Hepatocyte (in vitro differentiated cells): Measurements from ENCODE around the gene DNAJC5. TPM values are rescaled to one million over a fixed set of nuclear protein-coding genes. Genes with fewer than 3 reads are reported as not detected.

ENCODE experiments used
- DNase-seq: peaks from one replicate; pipeline ENCODE4 v3.0.0-alpha.2; 2016; ENCODE audit warnings: low spot score
- H2AFZ ChIP-seq: fragments of 200-600 bp; sonication (generic); 2 replicates; pipeline ENCODE4 v1.6.0; 2016; ENCODE audit warnings: antibody characterized with exemption, mild to moderate bottlenecking
- H3K27ac ChIP-seq: fragments of 200-600 bp; sonication (generic); 2 replicates; pipeline ENCODE4 v1.5.1; 2016; ENCODE audit warnings: mild to moderate bottlenecking
- H3K27me3 ChIP-seq: fragments of 200-600 bp; sonication (generic); 2 replicates; pipeline ENCODE4 v1.6.1; 2016
- H3K36me3 ChIP-seq: fragments of 200-600 bp; sonication (generic); replicated peaks from 2 replicates; pipeline ENCODE4 v1.5.1; 2016; ENCODE audit warnings: low read depth; ENCODE audit not compliant: insufficient read depth
- H3K4me1 ChIP-seq: fragments of 200-600 bp; sonication (generic); 2 replicates; pipeline ENCODE4 v1.5.1; 2016; ENCODE audit warnings: mild to moderate bottlenecking, moderate library complexity; ENCODE audit not compliant: insufficient read depth
- H3K4me2 ChIP-seq: fragments of 200-600 bp; sonication (generic); 2 replicates; pipeline ENCODE4 v1.6.0; 2016
- H3K4me3 ChIP-seq: fragments of 200-600 bp; sonication (generic); 2 replicates; pipeline ENCODE4 v1.5.1; 2016; ENCODE audit warnings: mild to moderate bottlenecking
- H3K79me2 ChIP-seq: fragments of 200-600 bp; sonication (generic); 2 replicates; pipeline ENCODE4 v1.6.0; 2017; ENCODE audit warnings: mild to moderate bottlenecking
- H3K9me2 ChIP-seq: fragments of 200-600 bp; sonication (generic); replicated peaks from 2 replicates; pipeline ENCODE4 v1.6.0; 2017; ENCODE audit warnings: mild to moderate bottlenecking; ENCODE audit not compliant: insufficient read depth
- H3K9me3 ChIP-seq: fragments of 200-600 bp; sonication (generic); 2 replicates; pipeline ENCODE4 v1.5.1; 2016; ENCODE audit warnings: low read depth, mild to moderate bottlenecking
- H4K20me1 ChIP-seq: fragments of 200-600 bp; sonication (generic); 2 replicates; pipeline ENCODE4 v1.6.0; 2016; ENCODE audit warnings: mild to moderate bottlenecking; ENCODE audit not compliant: insufficient read depth, poor library complexity, severe bottlenecking
- CTCF ChIP-seq: fragments of 200-600 bp; sonication (generic); IDR thresholded peaks from 2 replicates; pipeline ENCODE4 v1.5.1; 2016; ENCODE audit warnings: antibody characterized with exemption, mild to moderate bottlenecking; ENCODE audit not compliant: poor library complexity
- EZH2 ChIP-seq: fragments of 200-600 bp; sonication (generic); IDR thresholded peaks from 2 replicates; pipeline ENCODE4 v1.6.1; 2016; ENCODE audit warnings: antibody characterized with exemption, mild to moderate bottlenecking, borderline replicate concordance
- EZH2phosphoT487 ChIP-seq: fragments of 200-600 bp; sonication (generic); IDR thresholded peaks from one replicate; pipeline ENCODE4 v1.6.1; 2018; ENCODE audit warnings: antibody characterized with exemption, mild to moderate bottlenecking, low read depth, moderate library complexity; ENCODE audit not compliant: unreplicated experiment, severe bottlenecking
- WGBS: methylation state at CpG from one replicate; pipeline ENCODE4 v1.1.6; 2016; ENCODE audit warnings: low lambda C conversion rate; ENCODE audit errors: missing lambda C conversion rate; 5-methylcytosine and 5-hydroxymethylcytosine counted together
- polyA plus RNA-seq: library from polyadenylated mRNA; unstranded; fragments of >200 nt; fragmentation: Nextera tagmentation; extraction: Ambion mirVana; gene quantifications from 2 replicates; pipeline ENCODE4 v1.2.1, GENCODE V29; 2016
- total RNA-seq: library from RNA; depleted of rRNA; stranded (reverse); fragments of >200 nt; gene quantifications from 2 replicates; pipeline ENCODE4 v1.2.3, GENCODE V29; 2014

The DNAJC5 gene
- total and polyA plus RNA-seq, 2 experiments from 2014 or later, result 10.2 to 39.6 TPM

DNA sequence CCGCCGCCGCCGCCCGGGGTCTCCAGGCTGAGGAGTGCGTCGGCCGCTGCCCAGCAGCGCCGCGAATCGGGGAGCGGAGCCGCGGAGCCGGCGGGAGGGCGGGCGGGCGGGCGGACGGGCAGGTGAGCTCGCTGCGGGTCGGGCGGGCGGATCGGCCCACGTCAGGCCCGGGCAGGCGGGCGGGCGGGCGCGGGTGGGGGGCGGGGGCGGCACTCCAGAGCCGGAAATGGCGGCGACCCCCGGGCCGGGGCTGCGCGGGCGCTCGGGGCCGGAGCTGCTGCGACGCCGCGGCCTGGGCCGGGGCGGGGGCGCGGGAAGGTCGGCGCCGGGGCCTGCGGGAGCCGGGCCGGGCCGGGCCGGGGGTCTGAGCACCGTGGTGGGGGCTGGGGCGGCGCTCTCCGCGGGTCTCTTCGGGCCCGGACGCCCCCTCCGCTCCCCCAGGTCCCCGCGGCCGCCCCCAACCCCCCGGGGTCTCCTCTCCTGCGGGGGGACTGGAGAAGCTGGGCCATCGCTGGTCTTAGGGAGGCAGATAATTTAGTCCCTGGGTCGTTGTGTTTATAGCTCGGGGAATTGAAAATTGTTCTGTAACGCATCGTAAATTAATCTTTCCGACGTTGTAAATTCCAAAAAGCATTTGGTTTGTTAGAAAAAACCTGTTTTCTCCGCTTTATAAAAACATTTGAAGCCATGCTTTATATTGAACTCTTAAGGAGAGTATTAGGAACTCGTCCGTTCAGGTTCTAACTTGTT, 451 bp downstream of the DNAJC5 start:
- H3K4me3 ChIP-seq, result peak overlapping the region; percentile 37
- H4K20me1 ChIP-seq, result peaks cover 47% of the 10 kb centered on the region
- no peaks in the 10 kb centered on the region for H3K36me3 ChIP-seq
- peaks cover 48% of the 10 kb centered on the region for H3K79me2 ChIP-seq
- H3K9me3 ChIP-seq, result no peaks in the 10 kb centered on the region
- peak overlapping the region; percentile 86 for H3K27ac ChIP-seq
- TF ChIP-seq EZH2phosphoT487 (no peak), CTCF (no peak), EZH2 (no peak)
- no peak for DNase-seq
- no peaks in the 10 kb centered on the region for H3K27me3 ChIP-seq
- no peak overlapping the region for H2AFZ ChIP-seq
- H3K4me2 ChIP-seq, result peak overlapping the region; percentile 79
- WGBS, result 2% methylated on average over 17 of the region's 87 CpGs
- H3K9me2 ChIP-seq, result no peaks in the 10 kb centered on the region
- peaks cover 14% of the 10 kb centered on the region for H3K4me1 ChIP-seq

DNA sequence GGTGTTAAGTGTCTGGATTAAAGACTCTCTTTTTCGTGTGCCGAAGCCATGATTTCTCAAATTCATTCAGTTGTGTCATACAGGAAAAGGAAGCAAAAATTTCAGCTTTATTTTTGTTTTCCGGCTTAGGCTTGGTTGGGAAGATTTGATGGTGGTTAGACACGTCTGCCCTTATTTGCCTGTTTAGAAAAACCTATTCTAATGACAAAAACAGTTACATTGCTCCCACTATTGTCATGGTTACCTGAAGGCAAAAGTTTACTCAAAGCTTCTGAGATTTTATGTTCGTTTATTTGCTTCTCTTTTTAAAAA, 982 bp downstream of the DNAJC5 start:
- no peak overlapping the region for H2AFZ ChIP-seq
- peaks cover 53% of the 10 kb centered on the region for H4K20me1 ChIP-seq
- peak overlapping the region; percentile 86 for H3K27ac ChIP-seq
- peak overlapping the region; percentile 79 for H3K4me2 ChIP-seq
- peak overlapping the region; percentile 37 for H3K4me3 ChIP-seq
- no peaks in the 10 kb centered on the region for H3K36me3 ChIP-seq
- peaks cover 14% of the 10 kb centered on the region for H3K4me1 ChIP-seq
- peaks cover 54% of the 10 kb centered on the region for H3K79me2 ChIP-seq
- no peak for DNase-seq
- no peaks in the 10 kb centered on the region for H3K9me3 ChIP-seq
- TF ChIP-seq CTCF (no peak), EZH2 (no peak), EZH2phosphoT487 (no peak)
- H3K27me3 ChIP-seq, result no peaks in the 10 kb centered on the region
- whole genome bisulfite sequencing, result 7% methylated on average over 5 of the region's 5 CpGs
- no peaks in the 10 kb centered on the region for H3K9me2 ChIP-seq

DNA sequence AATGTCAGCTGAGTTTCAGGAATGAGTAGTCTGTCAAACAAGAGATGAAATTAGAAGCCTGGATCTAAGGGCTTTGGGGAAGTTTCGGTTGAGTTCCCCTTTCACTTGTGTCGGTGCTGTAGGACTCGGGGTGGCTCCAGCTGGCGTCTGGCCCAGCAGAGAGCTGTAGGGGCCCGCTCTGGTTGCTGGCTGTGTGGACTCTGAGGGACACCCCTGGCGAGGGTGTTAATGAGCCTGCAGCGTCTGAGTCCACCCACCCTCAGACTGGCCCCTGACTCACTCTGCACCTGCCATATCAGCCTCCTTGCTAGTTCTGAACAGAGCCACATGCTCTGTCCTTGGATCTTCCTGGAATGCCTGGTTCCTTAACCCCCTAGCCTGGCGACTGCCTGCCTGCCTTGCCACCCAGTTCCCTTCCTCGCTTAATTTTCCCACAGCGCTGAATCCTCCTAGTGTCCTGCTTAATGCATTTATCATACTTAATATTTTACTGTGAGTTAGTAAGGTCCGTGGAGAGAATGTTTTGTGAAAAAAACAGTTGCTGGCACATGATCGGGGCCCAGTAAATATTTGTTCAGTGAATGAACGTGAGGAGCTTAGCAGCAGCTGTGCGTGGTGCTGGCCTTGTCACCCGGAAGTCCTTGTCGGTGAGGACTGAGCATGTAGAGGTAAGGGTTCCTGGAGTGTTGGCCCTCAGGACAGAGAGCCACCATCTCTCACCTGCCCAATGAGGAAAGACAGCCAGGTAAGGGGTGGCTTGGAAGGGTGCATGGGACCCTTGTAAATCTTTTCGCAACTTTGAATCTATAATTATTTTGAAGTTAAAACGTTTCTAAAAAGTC, 1.6 kb downstream of the DNAJC5 start:
- Histone ChIP-seq H2AFZ (no peak overlapping the region), H3K79me2 (peaks cover 59% of the 10 kb centered on the region), H3K4me2 (peak overlapping the region; percentile 79), H3K4me3 (peak overlapping the region; percentile 37), H4K20me1 (peaks cover 59% of the 10 kb centered on the region), H3K27me3 (no peaks in the 10 kb centered on the region), H3K4me1 (peaks cover 14% of the 10 kb centered on the region), H3K27ac (peak overlapping the region; percentile 86), H3K36me3 (no peaks in the 10 kb centered on the region), H3K9me2 (no peaks in the 10 kb centered on the region), H3K9me3 (no peaks in the 10 kb centered on the region)
- 26% methylated on average over 18 of the region's 18 CpGs for WGBS
- peak; percentile 73 for DNase-seq
- TF ChIP-seq EZH2phosphoT487 (no peak), CTCF (no peak), EZH2 (no peak)
